MCF 10A (cell line): ENCODE results near the gene VWA3B. TPM values are rescaled to one million over a fixed set of nuclear protein-coding genes. Genes with fewer than 3 reads are reported as not detected.
"Not testable (repeated sequence)": the region's sequence is repeated elsewhere in the genome, so short reads cannot be mapped to it uniquely, and the experiment has no call there.

Experiments
- BruUV-seq: library from RNA; stranded (reverse); fragments of 400-500 nt; replicated peaks from 2 replicates; lab custom pipeline; 2021; lab: Mats Ljungman, UMichigan
- CTCF ChIA-PET: fragments of 300-600 bp; sonication (Branson Sonifier 250); formaldehyde crosslinking; extraction: SDS; loops from one replicate; lab custom pipeline; 2021; ENCODE audit warnings: antibody characterized with exemption, inconsistent platforms; lab: Yijun Ruan, JAX
- POLR2A ChIA-PET: fragments of 300-600, 350-650 bp; sonication (Branson Sonifier 250); formaldehyde crosslinking; extraction: SDS; loops from one replicate; lab custom pipeline; 2020; ENCODE audit warnings: antibody characterized with exemption, inconsistent platforms; lab: Yijun Ruan, JAX
- DNase-seq: peaks from one replicate; pipeline ENCODE4 v3.0.0-alpha.2; 2018; ENCODE audit not compliant: unreplicated experiment
- H3K27ac Mint-ChIP-seq: one replicate; pipeline ENCODE4 v1.8.0; 2022; ENCODE audit warnings: mild to moderate bottlenecking, low read depth, mixed read lengths; ENCODE audit not compliant: unreplicated experiment
- H3K27me3 Mint-ChIP-seq: one replicate; pipeline ENCODE4 v1.8.0; 2022; ENCODE audit warnings: mixed read lengths; ENCODE audit not compliant: insufficient read depth, unreplicated experiment
- H3K36me3 Mint-ChIP-seq: one replicate; pipeline ENCODE4 v1.8.0; 2022; ENCODE audit warnings: mild to moderate bottlenecking, moderate library complexity, mixed read lengths; ENCODE audit not compliant: insufficient read depth, unreplicated experiment
- H3K4me1 Mint-ChIP-seq: one replicate; pipeline ENCODE4 v1.8.0; 2022; ENCODE audit warnings: mixed read lengths; ENCODE audit not compliant: insufficient read depth, unreplicated experiment
- H3K4me3 Mint-ChIP-seq: one replicate; pipeline ENCODE4 v1.8.0; 2022; ENCODE audit warnings: mild to moderate bottlenecking, moderate library complexity, mixed read lengths; ENCODE audit not compliant: unreplicated experiment
- H3K9me3 Mint-ChIP-seq: one replicate; pipeline ENCODE4 v1.8.0; 2022; ENCODE audit warnings: mixed read lengths; ENCODE audit not compliant: unreplicated experiment
- CTCF ChIP-seq: fragments of 200-600 bp; IDR thresholded peaks from one replicate; pipeline ENCODE4 v1.8.0; 2022; ENCODE audit warnings: antibody characterized with exemption, mild to moderate bottlenecking; ENCODE audit not compliant: unreplicated experiment
- intact Hi-C: fragments of 100-400 bp; cut with micrococcal nuclease; formaldehyde crosslinking; loops from 2 replicates; pipeline ENCODE4 v1.14.1; 2022
- total RNA-seq: library from RNA; stranded (reverse); gene quantifications from 2 replicates; pipeline ENCODE4 v1.2.3, GENCODE V29; 2022

VWA3B gene
- total RNA-seq, 1 experiment from 2014 or later: not detected

GRCh38 chr2:98317214-98317613 lies 230.2 kb downstream of the VWA3B start:
- Mint-ChIP-seq H3K27ac (no peak overlapping the region), H3K9me3 (peaks cover 19% of the 10 kb centered on the region), H3K36me3 (no peaks in the 10 kb centered on the region), H3K27me3 (no peaks in the 10 kb centered on the region), H3K4me3 (no peak overlapping the region), H3K4me1 (no peaks in the 10 kb centered on the region)
- no TSS peak for BruUV-seq
- no peak for DNase-seq
- ChIA-PET POLR2A (no interaction called here), CTCF (interaction anchor here (1.0 kb wide), 1 partner anchor 48 kb away, joined by 3 read pairs; no protein-coding TSS in a partner anchor)
- intact Hi-C loops: no loop called here
- no peak for TF ChIP-seq CTCF

GRCh38 chr2:98320171-98320570 lies 233.2 kb downstream of the VWA3B start:
- BruUV-seq, H3K27ac Mint-ChIP-seq, H3K27me3 Mint-ChIP-seq, CTCF ChIA-PET, POLR2A ChIA-PET, intact Hi-C loops, DNase-seq, H3K36me3 Mint-ChIP-seq, H3K4me1 Mint-ChIP-seq, H3K4me3 Mint-ChIP-seq: not testable (repeated sequence)
- H3K9me3 Mint-ChIP-seq: peaks cover 27% of the 10 kb centered on the region

DNA sequence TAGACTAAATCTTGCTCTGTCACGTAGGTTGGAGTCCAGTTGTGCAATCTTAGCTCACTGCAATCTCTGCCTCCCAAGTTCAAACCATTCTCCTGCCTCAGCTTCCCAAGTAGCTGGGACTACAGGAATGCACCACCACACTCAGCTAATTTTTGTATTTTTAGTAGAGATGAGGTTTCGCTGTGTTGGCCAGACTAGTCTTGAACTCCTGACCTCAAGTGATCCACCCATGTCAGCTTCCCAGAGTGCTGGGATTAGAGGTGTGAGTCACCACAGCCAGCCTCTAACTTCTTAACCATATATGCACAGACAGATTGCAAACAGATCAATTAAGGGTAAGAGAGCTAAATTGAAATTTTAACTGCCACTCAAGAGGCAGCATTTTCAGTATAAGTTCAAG lies 237.2 kb downstream of the VWA3B start:
- no peaks in the 10 kb centered on the region for H3K27me3 Mint-ChIP-seq
- TF ChIP-seq CTCF: no peak
- CTCF ChIA-PET: interaction anchor here (0.6 to 1.0 kb wide), 5 partner anchors 25 to 1076 kb away, joined by 3 read pairs; no protein-coding TSS in a partner anchor
- no TSS peak for BruUV-seq
- peaks cover 19% of the 10 kb centered on the region for H3K9me3 Mint-ChIP-seq
- no peak for DNase-seq
- no peaks in the 10 kb centered on the region for H3K36me3 Mint-ChIP-seq
- intact Hi-C loops: no loop called here
- POLR2A ChIA-PET: interaction anchor here (1.5 kb wide), 1 partner anchor 10 kb away, joined by 5 read pairs; no protein-coding TSS in a partner anchor
- H3K4me3 Mint-ChIP-seq: no peak overlapping the region
- no peak overlapping the region for H3K27ac Mint-ChIP-seq
- no peaks in the 10 kb centered on the region for H3K4me1 Mint-ChIP-seq

DNA sequence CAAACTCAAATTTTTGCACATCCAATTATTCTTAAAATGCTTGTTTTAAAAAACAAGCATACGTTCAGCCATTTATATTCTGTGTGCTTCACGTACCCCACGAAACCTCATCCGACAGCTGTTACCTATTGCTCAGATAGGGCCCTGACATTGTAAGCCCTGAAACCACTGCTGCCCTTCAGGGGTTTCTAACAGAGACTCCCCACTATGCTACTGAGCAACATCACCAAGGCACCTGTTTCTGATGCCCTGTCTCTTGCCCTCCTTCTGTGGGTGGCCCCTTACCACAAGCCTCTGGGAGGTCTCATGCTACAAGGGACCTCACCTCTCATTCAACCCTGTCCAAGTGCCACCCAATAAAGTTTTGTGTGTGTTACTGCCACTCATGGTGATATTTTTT lies 240.8 kb downstream of the VWA3B start:
- Mint-ChIP-seq H3K27ac (no peak overlapping the region), H3K4me1 (no peaks in the 10 kb centered on the region), H3K36me3 (no peaks in the 10 kb centered on the region), H3K27me3 (no peaks in the 10 kb centered on the region), H3K9me3 (peaks cover 8% of the 10 kb centered on the region), H3K4me3 (no peak overlapping the region)
- intact Hi-C loops: no loop called here
- POLR2A ChIA-PET: no interaction called here
- BruUV-seq: no TSS peak
- CTCF ChIA-PET: interaction anchor here (0.5 kb wide), 1 partner anchor 18 kb away, joined by 3 read pairs; no protein-coding TSS in a partner anchor
- no peak for DNase-seq
- no peak for TF ChIP-seq CTCF

GRCh38 chr2:98329549-98329948 lies 242.6 kb downstream of the VWA3B start:
- no peak overlapping the region for H3K4me3 Mint-ChIP-seq
- no peak for DNase-seq
- no peak for TF ChIP-seq CTCF
- no peaks in the 10 kb centered on the region for H3K36me3 Mint-ChIP-seq
- intact Hi-C loops: no loop called here
- ChIA-PET POLR2A (interaction anchor here (1.0 kb wide), 1 partner anchor 45 kb away, joined by 4 read pairs; no protein-coding TSS in a partner anchor), CTCF (interaction anchor here (0.7 kb wide), 1 partner anchor 12 kb away, joined by 3 read pairs; no protein-coding TSS in a partner anchor)
- BruUV-seq: no TSS peak
- H3K4me1 Mint-ChIP-seq: peaks cover 9% of the 10 kb centered on the region
- no peaks in the 10 kb centered on the region for H3K9me3 Mint-ChIP-seq
- H3K27me3 Mint-ChIP-seq: no peaks in the 10 kb centered on the region
- no peak overlapping the region for H3K27ac Mint-ChIP-seq
